GM21381 (cell line): ENCODE data around the gene MTA3.

Experiments used
- ATAC-seq: cut with Tn5 transposase; IDR thresholded peaks from one replicate; pipeline ENCODE4 v1.9.1; 2021; ENCODE audit warnings: mild to moderate bottlenecking, moderate library complexity; ENCODE audit not compliant: unreplicated experiment

The MTA3 gene

DNA sequence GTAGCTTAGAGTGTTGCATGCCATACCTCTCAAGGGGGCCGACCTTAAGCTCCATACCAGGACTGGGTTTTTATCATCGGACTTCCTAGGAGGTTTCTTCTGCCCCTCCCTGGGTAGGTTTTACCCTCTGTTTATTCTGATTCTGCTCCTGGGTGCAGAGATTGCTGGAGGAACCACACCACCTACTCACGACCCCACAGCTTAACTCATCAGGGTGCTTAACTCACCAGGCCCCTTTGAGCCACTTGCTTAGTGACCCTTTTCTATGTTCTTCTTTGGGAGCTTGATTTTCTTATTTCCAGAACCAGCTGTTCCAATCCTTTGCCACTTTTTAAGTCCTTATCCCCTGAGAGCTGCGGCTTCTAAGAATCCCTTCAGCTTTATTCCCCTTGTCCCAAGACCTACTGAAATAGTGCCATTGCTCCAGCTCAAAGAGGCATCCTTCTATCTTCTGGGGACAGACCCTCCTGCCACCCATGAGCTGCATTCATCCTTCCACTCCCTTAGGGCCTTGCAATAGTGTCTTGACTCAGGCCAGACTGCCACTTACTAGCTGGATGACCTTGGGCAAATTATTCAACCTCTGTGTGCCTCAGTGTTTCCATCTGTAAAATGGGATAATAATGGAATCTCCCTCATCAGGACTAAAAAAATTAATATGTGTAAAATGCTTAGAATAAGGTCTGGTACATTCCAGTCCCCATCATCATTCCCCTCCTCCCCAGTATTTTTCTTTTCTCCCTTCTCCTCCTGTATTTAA, 189.7 kb downstream of the MTA3 start:
- no peak for ATAC-seq

DNA sequence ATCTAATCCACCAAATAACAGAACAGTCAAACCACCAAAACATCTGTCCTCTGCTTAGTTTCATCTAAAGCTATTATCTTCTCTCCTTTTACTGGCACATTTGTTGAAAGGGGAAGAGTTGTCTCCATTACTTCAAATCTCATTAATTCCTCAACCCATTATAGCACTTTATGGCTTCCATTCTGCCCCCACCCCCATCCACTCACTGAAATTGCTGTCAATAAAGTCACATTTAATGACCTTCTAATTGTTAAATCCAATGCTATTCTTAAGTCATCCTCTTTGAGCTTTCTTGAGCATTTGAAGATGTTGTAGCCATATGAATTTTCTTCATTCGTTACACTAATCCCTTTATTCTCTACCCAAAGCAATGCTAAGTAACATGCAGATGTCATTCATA, 190.3 kb downstream of the MTA3 start:
- no peak for ATAC-seq

DNA sequence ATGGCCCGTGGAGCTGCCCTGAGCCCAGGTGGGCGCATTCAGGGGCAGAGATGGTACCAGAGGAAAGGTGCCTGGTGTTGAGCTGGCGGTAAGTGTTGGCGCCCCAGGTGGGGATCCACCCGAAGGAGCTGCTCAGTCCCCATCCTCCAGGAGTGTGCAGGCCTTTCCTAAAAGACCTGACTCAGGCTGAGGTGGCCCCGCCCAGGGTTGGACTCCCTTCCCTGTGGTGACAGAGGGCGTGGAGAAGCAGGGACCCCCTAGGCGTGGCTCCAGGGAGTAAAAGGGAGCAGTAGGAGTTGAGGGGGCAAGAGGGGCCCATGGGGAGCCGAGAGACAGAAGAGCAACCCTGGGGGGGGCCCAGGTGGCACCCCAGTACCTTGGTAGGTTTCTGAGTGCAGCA, 193.1 kb downstream of the MTA3 start:
- no peak for ATAC-seq

DNA sequence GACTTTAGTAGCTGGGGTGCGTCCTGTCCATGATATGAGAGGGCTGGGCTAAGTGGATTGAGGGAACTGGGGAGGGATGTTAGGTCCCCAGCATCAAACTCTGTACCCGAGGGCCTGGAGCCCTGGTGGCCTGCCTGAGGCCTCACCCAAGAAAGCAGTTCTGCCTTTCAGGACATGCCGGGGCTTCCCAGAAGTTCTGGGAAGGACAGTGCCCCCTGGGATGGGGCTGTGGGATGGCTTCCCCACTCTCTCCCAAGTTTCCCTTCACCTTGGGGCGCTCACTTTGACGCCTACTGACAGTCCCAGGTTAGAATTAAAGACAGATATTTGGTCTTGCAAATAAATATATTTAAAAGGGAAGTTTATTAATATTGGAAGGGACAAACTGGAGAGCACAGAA, 193.7 kb downstream of the MTA3 start:
- no peak for ATAC-seq

DNA sequence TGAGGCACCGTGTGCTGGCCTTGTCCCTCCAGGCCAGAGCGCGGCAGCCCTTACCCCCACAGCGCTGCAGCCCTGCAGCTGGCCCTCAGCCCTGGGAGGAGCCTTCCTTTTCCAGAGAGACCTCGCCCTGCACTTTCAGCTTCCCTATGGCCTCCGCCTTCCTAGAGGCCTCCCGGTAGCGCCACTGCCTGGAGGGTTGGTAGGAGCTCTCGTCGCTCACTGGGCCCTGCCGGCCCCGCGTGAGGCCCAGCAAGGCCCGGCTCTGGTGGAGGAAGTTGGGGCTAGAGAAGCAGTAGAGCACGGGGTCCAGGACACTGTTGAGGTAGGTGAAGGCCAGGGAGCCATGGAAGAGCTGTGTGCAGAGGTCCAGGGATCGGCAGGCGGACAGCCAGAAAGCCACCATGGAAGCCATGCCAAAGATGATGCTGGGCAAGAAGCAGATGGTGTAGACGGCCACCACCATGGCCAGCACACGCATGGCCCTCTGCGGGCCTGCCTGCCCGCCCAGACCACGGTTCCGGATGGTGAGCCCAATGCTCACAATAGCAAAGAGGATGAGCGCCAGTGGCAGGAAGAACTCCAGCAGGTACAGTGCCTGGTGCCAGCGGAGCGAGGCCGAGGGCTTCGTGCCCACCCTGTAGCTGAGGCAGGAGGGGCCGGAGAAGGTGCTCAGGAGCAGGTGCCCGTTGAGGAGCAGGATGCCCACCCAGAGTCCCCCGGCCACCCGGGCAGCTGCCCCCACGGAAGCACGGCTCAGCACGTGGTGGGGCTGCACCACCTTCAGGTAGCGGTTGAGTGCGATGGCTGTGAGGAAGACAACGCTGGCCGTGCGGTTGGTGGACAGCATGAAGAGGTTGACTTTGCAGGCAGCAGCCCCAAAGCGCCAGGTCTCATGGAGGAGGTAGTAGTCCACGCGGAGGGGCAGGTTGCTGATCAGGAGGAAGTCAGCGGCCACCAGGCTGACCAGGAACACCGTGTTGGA, 194.7 kb downstream of the MTA3 start:
- no peak for ATAC-seq

DNA sequence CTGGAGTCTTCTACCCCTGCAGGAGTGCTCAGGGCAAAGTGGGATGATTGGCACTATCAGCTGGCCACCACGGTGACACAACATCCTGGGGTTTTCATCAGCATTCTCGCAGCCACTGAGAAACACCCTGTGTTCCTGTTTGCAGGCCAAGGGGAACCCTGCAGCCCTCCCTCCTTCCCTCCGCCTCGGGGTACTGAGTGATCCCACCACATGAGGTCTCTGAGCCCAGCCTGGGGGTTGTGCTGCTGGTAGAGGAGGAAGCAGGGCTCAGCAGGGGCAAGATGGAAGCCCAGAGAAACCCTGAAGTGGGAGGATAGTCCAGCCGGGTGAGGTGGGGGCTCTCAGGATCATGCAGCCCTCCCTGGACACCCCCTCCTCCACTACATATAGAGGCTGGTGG, 195.7 kb downstream of the MTA3 start, which contains the start of gene OXER1:
TSS of gene OXER1 (minus strand) at position 40 of the 400 bp plus-strand sequence. CDS start 73 bp downstream, outside the sequence.
- no peak for ATAC-seq

DNA sequence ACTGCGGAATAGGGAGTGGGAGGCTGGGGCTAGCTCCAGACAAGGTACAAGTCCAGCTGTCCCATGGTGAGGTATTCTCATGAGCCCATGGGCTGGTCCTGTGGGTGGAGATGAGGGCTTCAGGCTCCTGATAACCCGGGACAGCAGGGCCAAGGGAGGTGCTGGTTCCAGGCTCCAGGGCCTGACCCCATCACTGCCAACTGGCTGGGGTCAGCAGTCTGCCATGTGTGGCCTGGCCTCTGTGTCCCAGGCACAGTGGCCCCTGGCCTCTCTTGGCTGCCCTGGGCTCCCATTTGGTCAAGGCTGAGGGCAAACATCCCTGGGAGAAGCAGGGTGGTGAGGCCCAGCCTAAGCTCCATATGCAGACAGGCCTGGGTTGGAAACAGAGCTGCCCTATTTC, 196.5 kb downstream of the MTA3 start:
- no peak for ATAC-seq

DNA sequence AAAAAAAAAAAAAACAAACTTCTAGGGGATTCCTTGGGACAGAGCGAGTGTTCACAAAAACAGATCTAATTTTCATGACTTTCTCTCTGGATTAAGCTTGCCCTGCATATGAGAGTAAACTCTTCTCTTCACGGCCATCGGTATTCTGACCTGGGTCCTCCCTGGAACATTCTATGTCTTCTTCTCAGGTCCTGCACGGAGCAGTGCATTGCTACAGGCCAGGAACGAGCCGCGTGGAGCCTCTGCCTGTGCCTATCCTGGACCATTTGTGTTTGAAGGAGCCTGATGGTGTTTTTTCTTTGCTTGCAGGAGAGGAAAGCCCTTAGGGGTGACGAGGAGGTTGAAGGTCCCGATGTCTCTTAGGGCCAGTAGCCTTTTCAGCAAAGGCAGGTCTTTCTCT, 197.3 kb downstream of the MTA3 start:
- no peak for ATAC-seq

DNA sequence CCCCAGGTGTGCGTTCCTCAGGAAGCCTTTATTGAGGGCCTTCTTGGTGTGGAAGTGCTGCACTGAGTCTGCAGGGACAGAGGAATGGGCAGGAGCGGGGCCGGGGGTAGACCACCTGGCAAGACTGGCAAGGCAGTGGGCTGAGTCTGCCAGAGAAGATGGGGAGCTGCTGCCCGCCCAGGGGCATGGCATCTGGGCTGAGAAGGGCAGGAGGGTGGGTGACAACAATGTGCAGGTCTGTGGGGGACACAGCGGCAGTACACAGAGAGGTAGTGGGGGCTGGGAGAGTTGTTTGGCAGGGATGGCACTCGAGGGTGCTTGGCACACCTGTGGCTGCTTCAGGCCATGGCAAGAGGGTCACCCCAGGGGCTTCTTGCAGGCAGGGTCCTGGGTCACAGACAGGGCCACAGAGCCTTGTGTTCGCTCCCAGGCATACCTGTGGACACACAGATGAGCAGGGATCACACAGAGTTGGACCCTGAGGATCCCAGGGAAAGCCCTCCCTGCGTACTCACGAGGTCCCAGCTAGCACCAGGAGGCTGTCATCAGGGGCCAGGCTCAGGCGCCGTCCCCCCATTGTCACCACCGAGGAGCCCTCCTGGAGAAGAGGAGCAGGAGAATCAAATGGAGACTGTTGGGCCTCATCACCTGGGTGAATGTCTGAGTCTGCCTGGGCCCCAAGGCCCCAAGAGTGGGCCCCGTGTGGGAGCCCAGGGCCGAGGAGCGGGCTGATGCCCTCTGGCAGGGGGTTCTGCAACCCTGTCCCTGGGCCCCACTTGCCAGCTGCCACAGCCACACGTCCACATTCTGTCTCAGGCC, 198.9 kb downstream of the MTA3 start:
- ATAC-seq: no peak

DNA sequence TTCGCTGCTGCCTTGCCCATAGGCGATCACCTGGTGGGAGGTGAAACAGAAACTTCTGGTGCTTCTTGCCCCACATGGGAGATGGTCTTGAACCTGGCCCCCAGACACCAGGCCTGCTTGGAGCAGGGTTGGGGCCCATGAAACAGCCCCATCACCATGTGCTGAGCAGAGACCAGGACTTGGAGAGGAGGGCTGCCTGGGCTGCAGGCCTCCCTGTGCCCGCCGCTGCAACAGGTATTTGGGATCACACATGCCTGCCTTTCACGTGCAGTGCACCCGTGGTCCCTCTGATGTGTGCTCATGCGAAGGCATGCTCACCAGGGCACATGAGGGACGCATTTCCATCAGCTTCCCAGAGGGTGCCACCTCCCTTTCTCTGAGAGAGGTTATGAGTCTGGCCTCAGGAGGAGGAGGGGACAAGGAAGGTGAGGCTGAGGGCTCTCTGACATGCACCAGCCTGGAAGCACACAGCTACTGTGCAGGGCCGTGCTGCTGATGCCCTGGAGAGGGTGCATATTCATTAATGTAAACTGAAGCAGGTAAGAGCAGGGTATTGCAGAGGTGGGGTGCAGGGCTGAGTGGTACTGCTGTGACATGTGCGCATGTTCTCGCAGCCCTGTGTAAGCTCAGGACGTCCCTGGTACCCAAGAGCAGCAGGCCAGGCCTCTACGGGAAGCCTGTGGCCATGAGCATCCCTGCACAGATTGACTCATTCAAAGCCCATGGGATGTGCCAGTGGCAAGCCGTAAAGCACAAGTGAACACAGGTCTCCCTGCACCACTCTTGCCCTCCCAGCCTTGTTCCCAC, 199.7 kb downstream of the MTA3 start:
- no peak for ATAC-seq

DNA sequence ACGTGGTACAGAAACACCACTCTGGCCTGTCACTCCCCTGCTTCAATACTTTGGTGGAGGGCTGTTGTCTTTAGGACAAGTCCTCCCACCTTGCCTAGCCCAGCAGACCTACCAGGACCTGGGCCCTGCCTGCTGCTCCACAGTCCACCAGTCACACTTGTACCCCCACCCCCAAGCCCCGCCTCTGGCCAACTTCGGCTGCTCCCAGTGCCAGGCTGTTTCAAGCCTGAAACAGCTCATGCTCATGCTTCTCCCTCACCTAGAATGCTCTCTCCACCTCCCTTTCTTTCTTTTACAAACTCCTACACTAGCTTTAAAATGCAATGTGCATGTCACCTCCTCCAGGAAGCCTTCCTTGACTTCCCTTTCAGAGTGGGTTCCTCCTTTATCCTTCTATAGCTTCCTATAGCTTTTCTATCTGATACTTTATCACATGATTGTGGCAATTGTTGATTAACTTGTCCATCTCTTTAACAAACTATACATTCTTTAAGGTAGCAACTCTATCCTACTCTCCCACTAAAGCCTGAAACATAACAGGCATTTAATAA, 200.3 kb downstream of the MTA3 start:
- ATAC-seq: no peak

DNA sequence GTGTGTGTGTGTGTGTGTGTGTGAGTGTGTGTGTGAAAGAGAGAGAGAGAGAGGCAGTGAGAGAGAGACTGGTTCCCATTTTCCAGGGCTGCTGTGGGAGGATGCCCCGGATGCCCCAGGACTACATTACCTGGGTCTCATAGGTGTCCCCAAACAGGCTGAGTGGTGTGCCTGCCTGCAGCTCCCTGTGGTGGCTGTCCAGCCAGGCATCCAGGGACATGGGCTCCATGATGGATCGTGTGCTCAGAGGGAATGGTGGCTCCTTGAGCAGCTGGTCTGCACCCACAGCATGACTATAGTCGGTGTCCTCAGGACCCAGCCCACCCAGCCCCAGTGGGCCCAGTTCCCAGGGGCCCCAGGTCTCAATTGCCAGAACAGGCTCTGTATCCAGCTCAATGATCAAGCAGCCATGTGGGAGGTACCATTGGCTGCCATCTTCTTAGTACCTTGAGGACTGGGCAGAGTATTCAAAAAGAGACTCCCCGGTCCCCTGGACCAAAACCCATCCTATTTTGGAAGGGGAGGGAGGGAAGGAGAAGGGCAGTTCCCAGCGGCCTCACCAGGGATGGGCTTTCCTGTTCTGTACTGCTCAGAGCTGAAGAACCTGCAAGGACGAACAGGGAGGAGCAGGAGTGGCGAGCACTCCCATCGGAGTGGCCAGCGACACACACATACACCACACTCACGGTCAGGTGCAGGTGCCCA, 201.3 kb downstream of the MTA3 start:
- no peak for ATAC-seq

DNA sequence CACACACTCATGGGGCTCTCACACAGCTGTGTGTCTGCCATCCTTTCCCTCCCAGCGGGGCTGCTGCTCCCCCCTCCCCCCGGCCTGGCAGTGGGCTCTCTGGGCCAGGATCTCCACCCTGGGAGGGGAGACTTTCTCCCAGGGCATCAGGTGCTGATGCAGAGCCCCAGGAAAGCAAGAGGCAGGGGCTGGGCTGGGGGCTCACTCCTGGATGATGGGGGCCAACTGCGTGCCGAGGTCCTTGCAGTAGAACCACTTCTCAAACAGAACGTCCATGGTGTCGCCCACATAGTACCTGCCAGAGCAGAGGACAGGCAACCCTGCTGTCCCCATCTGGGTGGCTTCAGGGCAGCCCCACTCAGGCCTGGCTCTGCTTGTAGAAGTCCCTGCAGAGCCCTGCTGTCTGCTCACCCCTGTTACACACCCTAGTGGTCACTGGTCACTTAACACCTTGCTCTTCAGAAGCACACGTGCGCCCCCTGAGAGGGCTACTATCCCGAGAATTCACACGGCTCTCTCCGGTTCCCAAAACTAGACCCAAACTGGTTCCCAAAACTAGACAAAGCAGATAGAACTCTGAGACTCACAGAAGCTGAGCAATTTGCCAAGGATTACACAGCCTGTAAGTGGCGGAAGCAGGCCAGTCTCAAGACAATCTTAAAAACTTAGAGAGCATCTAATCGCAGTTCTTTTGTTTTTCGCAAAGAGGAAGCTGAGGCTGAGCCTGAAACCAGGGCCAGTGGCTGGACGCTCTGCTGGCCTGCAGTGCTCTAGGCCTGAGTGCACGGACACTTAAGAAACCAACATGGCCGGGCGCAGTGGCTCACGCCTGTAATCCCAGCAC, 202.1 kb downstream of the MTA3 start:
- ATAC-seq: no peak

DNA sequence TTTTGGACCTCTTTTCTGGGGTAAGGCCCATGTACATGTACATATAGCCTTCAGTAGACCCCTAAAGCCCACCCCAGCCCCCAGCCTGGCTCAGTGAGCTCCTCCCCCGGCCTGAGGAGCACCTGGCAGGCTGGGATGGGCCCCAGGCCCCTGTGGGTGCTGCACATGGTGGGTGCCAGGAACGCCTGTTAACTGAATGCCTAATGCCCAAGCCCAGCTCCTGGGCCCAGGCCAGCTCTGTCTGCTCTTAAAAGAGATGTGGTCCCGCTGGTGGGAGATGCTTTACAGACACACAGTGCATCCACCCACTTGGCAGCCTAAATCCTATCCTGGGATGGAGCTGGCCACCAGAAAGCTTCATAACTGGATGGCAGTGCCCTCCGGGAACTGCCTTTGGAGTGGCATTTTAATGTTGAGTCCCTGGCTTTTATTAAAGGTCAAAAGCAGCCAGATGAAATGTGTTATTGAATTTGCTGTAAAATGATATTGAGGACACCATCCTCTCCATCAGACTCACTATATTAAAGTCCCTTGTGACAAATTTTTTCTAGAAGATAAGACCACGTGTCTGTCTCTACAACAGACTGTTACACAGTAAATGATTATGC, 203.2 kb downstream of the MTA3 start:
- ATAC-seq: no peak

DNA sequence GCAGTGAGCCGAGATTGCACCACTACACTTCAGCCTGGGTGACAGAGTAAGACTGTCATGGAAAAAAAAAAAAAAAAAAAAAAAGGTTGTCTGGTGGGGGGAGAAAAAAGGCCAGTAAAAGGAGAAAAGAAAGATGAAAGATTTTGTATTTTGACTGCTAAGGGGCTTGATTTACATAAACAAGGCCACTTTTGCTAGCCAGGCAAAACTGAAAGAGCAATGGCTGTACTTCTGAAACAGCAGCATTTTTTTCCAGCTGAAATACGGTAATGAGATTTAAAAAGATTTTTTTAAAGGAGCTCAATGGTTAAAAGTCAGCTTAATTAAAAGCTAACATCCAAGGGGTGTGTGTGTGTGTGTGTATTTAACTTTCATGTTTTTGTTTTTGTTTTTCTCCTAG, 206.8 kb downstream of the MTA3 start:
- ATAC-seq: no peak

DNA sequence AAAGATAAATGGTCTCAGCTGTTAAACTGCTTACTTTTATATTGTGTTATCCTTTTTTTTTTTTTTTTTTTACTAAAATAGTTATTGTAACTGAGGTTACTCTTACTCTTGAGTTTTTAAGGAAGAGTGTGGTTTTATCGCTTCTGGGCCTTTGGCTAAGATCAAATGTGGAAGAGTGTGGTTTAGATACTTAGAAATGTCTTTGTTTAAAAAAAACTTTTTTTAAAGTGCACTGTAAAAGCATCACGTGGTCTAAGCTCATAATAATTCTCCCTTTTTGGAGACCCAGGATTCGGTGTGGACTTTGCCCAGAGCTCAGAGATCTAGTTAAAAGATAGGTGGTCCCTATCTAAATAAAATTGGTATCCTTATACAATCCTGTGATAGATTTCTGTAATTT, 207.4 kb downstream of the MTA3 start:
- no peak for ATAC-seq

DNA sequence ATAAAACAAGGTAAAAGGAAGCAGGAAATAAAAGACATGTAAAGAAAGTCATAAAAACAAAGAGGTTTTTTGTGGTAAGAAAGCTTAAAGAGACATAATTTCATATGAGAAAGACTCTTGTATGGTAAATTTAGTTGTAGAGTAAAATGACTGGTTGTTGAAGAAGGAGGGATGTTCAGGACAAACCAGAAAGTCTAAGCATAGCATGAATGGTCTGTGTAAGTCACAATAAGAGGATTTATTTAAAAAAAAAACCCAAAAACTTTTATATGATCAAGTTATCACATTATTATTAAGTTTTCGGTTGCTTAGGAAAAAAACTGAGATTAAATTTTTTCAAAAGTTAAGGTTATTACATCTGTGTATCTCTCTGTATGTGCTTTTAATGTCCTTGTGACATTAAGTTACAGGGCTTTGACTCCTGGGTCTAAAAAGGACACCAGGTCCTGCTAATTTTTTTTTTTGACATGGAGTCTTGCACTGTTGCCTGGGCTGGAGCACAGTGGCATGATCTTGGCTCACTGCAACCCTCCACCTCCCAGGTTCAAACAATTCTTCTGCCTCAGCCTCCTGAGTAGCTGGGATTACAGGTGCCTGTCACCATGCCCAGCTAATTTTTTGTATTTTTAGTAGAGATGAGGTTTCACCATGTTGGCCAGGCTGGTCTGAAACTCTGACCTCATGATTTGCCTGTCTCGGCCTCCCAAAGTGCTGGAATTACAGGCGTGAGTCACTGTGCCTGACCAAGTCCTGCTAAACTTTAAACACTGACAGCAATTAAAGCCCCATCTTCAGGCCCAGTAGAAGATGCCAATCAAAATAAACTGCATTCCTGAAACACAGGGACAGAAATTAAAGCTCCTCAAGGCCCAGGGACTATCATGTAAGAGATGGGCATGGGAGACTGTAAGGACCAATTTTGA, 209.7 kb downstream of the MTA3 start:
- ATAC-seq: no peak
